ENCODE measurements around the gene PRKG1. TPM values are rescaled to one million over a fixed set of nuclear protein-coding genes. Genes with fewer than 3 reads are reported as not detected.

PRKG1 gene
- total and polyA plus RNA-seq, 2 donors (not counting 1 experiment from before 2014, with no cell fraction given) = 45.8 to 71.8 TPM

GRCh38 chr10:51654918-51655317 lies 580.6 kb downstream of the PRKG1 start:
- Histone ChIP-seq H3K4me1 (ENCODE audit: control insufficient read depth, extremely low read depth, insufficient read depth, low read length) (no peaks in the 10 kb centered on the region), H3K27me3 (ENCODE audit: control insufficient read depth, insufficient read depth, low read length) (no peaks in the 10 kb centered on the region), H3K9me3 (ENCODE audit: control insufficient read depth, insufficient read depth, low read depth, low read length) (no peaks in the 10 kb centered on the region), H3K4me2 (ENCODE audit: extremely low read depth, insufficient read depth, low read length) (no peak overlapping the region), H3K9ac (ENCODE audit: insufficient read depth, low read length) (no peak overlapping the region), H3K79me2 (ENCODE audit: control insufficient read depth, insufficient read depth, low read length) (no peaks in the 10 kb centered on the region), H4K20me1 (ENCODE audit: control insufficient read depth, extremely low read depth, insufficient read depth, low read length) (no peaks in the 10 kb centered on the region), H2AFZ (ENCODE audit: low read length) (no peak overlapping the region), H3K36me3 (ENCODE audit: control insufficient read depth, insufficient read depth, low read length) (no peaks in the 10 kb centered on the region), H3K4me3 (replicated peaks in 1 of 4; ENCODE audit: control extremely low read depth in 1 of 4, insufficient read depth in 1 of 4, low read depth in 3 of 4, low read length in 4 of 4) (no peak overlapping the region), H3K27ac (ENCODE audit: insufficient read depth, low read length) (no peak overlapping the region)
- no peak for TF ChIP-seq CTCF (conservative IDR thresholded peaks at IDR 0.05 in 1 of 2, IDR thresholded peaks at IDR 0.05 in 1 of 2; ENCODE audit: low read depth in 1 of 2, low read length in 2 of 2)
- TF ChIP-seq EZH2 (IDR thresholded peaks at IDR 0.05; ENCODE audit: low read length, missing control alignments) = no peak
- no peak for DNase-seq (ENCODE audit: low read depth in 2 of 2)

GRCh38 chr10:51656503-51656902 lies 582.2 kb downstream of the PRKG1 start:
- Histone ChIP-seq H3K9ac (ENCODE audit: insufficient read depth, low read length) (no peak overlapping the region), H3K79me2 (ENCODE audit: control insufficient read depth, insufficient read depth, low read length) (no peaks in the 10 kb centered on the region), H4K20me1 (ENCODE audit: control insufficient read depth, extremely low read depth, insufficient read depth, low read length) (no peaks in the 10 kb centered on the region), H3K9me3 (ENCODE audit: control insufficient read depth, insufficient read depth, low read depth, low read length) (no peaks in the 10 kb centered on the region), H3K4me1 (ENCODE audit: control insufficient read depth, extremely low read depth, insufficient read depth, low read length) (no peaks in the 10 kb centered on the region), H3K4me2 (ENCODE audit: extremely low read depth, insufficient read depth, low read length) (no peak overlapping the region), H3K36me3 (ENCODE audit: control insufficient read depth, insufficient read depth, low read length) (no peaks in the 10 kb centered on the region), H3K27ac (ENCODE audit: insufficient read depth, low read length) (no peak overlapping the region), H2AFZ (ENCODE audit: low read length) (no peak overlapping the region), H3K4me3 (replicated peaks in 1 of 4; ENCODE audit: control extremely low read depth in 1 of 4, insufficient read depth in 1 of 4, low read depth in 3 of 4, low read length in 4 of 4) (no peak overlapping the region), H3K27me3 (ENCODE audit: control insufficient read depth, insufficient read depth, low read length) (no peaks in the 10 kb centered on the region)
- no peak for DNase-seq (ENCODE audit: low read depth in 2 of 2)
- TF ChIP-seq EZH2 (IDR thresholded peaks at IDR 0.05; ENCODE audit: low read length, missing control alignments) (no peak), CTCF (conservative IDR thresholded peaks at IDR 0.05 in 1 of 2, IDR thresholded peaks at IDR 0.05 in 1 of 2; ENCODE audit: low read depth in 1 of 2, low read length in 2 of 2) (no peak)

- H3K4me3 ChIP-seq (replicated peaks in 1 of 4; ENCODE audit: control extremely low read depth in 1 of 4, insufficient read depth in 1 of 4, low read depth in 3 of 4, low read length in 4 of 4) = no peak overlapping the region
- H3K9me3 ChIP-seq (ENCODE audit: control insufficient read depth, insufficient read depth, low read depth, low read length) = no peaks in the 10 kb centered on the region
- no peak overlapping the region for H3K9ac ChIP-seq (ENCODE audit: insufficient read depth, low read length)
- no peak for DNase-seq (ENCODE audit: low read depth in 2 of 2)
- no peaks in the 10 kb centered on the region for H3K36me3 ChIP-seq (ENCODE audit: control insufficient read depth, insufficient read depth, low read length)
- H3K27me3 ChIP-seq (ENCODE audit: control insufficient read depth, insufficient read depth, low read length) = no peaks in the 10 kb centered on the region
- H4K20me1 ChIP-seq (ENCODE audit: control insufficient read depth, extremely low read depth, insufficient read depth, low read length) = no peaks in the 10 kb centered on the region
- no peak overlapping the region for H3K27ac ChIP-seq (ENCODE audit: insufficient read depth, low read length)
- no peaks in the 10 kb centered on the region for H3K79me2 ChIP-seq (ENCODE audit: control insufficient read depth, insufficient read depth, low read length)
- no peak for TF ChIP-seq EZH2 (IDR thresholded peaks at IDR 0.05; ENCODE audit: low read length, missing control alignments)
- TF ChIP-seq CTCF (conservative IDR thresholded peaks at IDR 0.05 in 1 of 2, IDR thresholded peaks at IDR 0.05 in 1 of 2; ENCODE audit: low read depth in 1 of 2, low read length in 2 of 2) = no peak
- H3K4me2 ChIP-seq (ENCODE audit: extremely low read depth, insufficient read depth, low read length) = no peak overlapping the region
- no peak overlapping the region for H2AFZ ChIP-seq (ENCODE audit: low read length)
- H3K4me1 ChIP-seq (ENCODE audit: control insufficient read depth, extremely low read depth, insufficient read depth, low read length) = no peaks in the 10 kb centered on the region
These were observed 583.7 kb downstream of the PRKG1 start for GRCh38 chr10:51658000-51658399.
